Kidney epithelial cell (primary cell): Measurements from ENCODE around the gene EGR1. TPM values are rescaled to one million over a fixed set of nuclear protein-coding genes. Genes with fewer than 3 reads are reported as not detected.

ENCODE experiments used
- DNase-seq: peaks from one replicate; pipeline ENCODE4 v3.0.0-alpha.2; 2010; ENCODE audit warnings: low read depth
- H3K27me3 ChIP-seq: 2 replicates; pipeline ENCODE4 v1.6.0; 2011; ENCODE audit warnings: low read length; ENCODE audit not compliant: control insufficient read depth, insufficient read depth
- H3K36me3 ChIP-seq: 2 replicates; pipeline ENCODE4 v1.5.1; 2011; ENCODE audit warnings: low read length; ENCODE audit not compliant: control insufficient read depth, insufficient read depth
- H3K4me3 ChIP-seq: 2 replicates; pipeline ENCODE4 v1.5.1; 2011; ENCODE audit warnings: low read depth, mild to moderate bottlenecking, control low read depth, low read length
- total RNA-seq: library from RNA; depleted of rRNA; stranded (reverse); fragments of >200 nt; gene quantifications from 2 replicates; pipeline ENCODE4 v1.2.3, GENCODE V29; 2015
- TF ChIP-seq, protein P1 (sequence below): IDR thresholded peaks from 2 replicates; pipeline ENCODE4 v1.5.1; 2011; ENCODE audit warnings: mild to moderate bottlenecking, moderate library complexity, low read length, control low read depth, inconsistent platforms; ENCODE audit not compliant: insufficient read depth, poor library complexity, severe bottlenecking

The EGR1 gene
- total RNA-seq, 1 donor from 2014 or later = 2.0 TPM

DNA sequence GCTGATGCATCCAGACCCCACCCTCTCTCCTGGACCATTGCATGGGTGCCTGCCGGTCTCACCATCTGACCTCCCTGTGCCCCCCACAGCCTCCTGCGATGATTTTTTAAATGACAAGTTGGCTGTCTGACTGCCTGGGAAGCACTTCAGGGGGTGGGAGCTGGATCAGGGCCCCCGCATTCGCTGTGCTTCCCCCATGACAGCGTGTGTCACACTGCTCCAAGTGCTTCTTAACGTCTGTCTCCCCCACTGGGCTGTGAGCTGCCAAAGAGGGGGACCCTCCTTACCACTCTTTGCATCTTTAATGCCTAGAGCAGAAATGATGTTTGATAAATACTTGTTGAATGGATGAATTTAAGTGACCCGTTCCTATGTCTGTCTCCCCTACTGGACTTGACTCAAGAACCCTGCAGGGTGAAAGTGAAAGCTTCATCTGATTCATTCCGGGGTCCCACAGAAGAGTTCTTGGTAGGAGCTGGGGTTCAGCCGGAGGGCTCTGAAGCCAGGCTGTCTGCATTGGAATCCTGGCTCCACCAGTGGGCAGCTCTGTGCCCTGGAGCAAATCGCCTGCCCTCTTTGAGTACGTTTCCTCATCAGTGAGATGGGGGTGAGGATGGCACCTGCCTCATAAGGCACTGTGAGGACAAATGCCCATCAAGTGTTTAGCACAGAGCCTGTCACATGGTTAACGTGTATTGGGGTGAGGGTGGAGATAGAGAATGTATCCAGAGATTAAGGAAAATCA, 7.6 kb upstream of the EGR1 start:
- DNase-seq = no peak
- no peaks in the 10 kb centered on the region for H3K27me3 ChIP-seq
- no peaks in the 10 kb centered on the region for H3K36me3 ChIP-seq
- TF ChIP-seq, protein P1, sequence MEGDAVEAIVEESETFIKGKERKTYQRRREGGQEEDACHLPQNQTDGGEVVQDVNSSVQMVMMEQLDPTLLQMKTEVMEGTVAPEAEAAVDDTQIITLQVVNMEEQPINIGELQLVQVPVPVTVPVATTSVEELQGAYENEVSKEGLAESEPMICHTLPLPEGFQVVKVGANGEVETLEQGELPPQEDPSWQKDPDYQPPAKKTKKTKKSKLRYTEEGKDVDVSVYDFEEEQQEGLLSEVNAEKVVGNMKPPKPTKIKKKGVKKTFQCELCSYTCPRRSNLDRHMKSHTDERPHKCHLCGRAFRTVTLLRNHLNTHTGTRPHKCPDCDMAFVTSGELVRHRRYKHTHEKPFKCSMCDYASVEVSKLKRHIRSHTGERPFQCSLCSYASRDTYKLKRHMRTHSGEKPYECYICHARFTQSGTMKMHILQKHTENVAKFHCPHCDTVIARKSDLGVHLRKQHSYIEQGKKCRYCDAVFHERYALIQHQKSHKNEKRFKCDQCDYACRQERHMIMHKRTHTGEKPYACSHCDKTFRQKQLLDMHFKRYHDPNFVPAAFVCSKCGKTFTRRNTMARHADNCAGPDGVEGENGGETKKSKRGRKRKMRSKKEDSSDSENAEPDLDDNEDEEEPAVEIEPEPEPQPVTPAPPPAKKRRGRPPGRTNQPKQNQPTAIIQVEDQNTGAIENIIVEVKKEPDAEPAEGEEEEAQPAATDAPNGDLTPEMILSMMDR = no peak
- H3K4me3 ChIP-seq = no peak overlapping the region

DNA sequence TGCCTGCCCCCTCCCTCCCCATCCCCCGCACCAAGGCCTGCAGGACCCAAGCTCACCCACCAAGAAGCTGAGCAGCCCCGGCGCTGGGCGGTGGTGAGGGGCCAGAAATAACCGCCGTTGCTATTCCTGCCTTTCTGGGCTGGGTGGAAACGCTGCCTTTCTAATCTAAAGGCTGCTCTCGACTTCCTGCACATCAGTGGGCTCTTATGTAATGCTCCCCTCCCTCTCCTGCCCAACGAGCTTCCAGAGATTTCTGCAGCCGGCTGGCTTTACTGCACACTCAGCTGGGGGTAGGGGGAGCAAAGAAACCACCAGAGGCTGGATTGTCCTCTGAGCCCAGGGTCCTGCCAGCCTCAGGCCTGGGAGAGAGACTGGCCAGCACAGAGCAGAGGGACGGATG, 6.9 kb upstream of the EGR1 start:
- TF ChIP-seq, protein P1 = no peak
- Histone ChIP-seq H3K36me3 (no peaks in the 10 kb centered on the region), H3K4me3 (no peak overlapping the region), H3K27me3 (no peaks in the 10 kb centered on the region)
- DNase-seq = no peak

DNA sequence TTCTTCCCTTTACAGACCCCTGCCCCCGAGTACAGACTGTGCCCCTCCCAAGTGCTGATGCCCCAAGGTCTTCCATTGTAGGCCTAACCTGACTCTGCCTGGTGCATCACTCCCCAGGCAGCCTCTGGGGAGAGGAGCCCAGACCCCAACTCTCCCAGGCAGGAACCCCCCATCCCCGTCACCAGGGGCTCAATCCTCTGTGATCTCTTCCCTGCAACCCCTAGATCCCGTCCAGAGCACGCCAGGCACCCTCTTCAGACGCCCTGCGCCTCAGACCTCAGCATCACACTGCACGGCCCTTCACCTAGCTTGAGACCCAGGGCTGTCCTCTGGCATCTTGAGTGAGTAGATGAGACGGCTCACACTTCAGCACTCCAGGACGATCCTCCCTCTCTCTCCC, 6.4 kb upstream of the EGR1 start:
- Histone ChIP-seq H3K36me3 (no peaks in the 10 kb centered on the region), H3K27me3 (no peaks in the 10 kb centered on the region), H3K4me3 (no peak overlapping the region)
- TF ChIP-seq, protein P1 = no peak
- DNase-seq = no peak

DNA sequence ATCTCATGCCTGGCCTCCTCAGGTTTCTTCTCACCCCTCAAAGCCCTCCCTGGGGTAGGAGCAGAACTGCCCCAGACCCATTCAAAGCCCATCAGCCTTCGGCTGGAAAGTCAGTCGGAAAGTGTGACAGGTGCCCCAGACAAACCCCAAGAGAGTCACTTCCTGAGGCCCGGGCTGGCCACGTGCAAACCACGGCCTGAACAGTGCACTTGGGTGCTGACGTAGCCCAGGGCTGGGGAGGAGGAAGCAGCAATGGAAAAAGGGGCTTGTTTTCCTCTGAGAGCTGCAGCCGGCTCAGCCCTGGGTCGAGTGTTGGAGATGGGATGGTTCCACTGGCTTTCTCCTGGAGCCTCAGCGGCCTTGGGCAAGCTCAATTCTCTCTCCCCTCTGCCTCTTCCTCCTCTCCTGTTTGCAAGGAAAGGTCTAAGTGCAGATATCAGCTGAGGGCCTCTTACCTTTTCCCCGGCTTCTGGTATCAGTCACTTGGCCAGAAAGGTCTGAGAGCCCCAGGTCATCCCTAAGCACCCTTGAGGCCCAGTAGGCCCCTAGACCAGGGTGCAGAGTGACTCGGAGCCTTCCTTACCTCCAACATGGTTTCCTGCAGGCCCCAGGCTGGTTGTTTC, 5.9 kb upstream of the EGR1 start:
- DNase-seq = no peak
- no peak overlapping the region for H3K4me3 ChIP-seq
- TF ChIP-seq, protein P1 = no peak
- no peaks in the 10 kb centered on the region for H3K36me3 ChIP-seq
- no peaks in the 10 kb centered on the region for H3K27me3 ChIP-seq

DNA sequence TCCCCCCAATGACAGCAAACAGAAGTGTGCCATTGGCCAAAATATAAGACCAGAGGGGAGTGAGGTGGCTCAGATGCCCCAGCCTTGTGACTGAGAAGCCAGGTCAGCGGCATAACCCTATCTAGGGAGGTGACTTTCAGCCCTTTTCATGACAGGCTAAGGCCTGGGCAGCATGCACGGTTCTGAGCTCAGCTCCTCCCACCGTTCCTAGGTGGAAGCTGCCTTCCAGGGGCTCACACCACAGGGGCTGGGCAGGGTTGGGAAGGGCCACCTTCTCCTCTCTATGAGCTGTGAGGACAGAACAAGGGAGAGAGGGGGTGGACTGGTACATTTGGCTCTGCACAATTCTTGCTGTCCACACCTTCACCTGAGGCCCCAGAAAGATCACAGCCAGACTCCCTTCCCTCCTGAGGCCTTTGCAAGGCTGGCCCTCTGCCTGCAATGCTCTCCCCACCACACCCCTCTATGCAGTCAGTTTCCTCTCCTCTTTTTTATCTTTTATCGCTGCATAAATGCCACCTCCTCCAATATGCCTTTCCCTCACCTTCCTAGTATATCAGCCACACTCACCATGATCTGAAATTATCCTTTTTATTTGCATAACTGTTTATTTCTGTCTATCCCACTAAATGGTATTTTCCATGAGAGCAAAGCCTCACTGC, 5.1 kb upstream of the EGR1 start:
- Histone ChIP-seq H3K36me3 (no peaks in the 10 kb centered on the region), H3K27me3 (no peaks in the 10 kb centered on the region), H3K4me3 (no peak overlapping the region)
- DNase-seq = no peak
- TF ChIP-seq, protein P1 = no peak
